GM04503 (cell line): ENCODE data around the gene TMEM120B.

Experiments
- DNase-seq: peaks from one replicate; pipeline ENCODE4 v3.0.0-alpha.2; 2012; ENCODE audit warnings: low read depth

Gene TMEM120B

GRCh38 chr12:121792607-121793439, 80.3 kb downstream of the TMEM120B start:
- DNase-seq: no peak

GRCh38 chr12:121793440-121793837, 80.9 kb downstream of the TMEM120B start, which contains the start of gene RHOF:
RHOF (minus strand) TSS chr12:121793688; CDS start chr12:121793633, 55 bp downstream.
- no peak for DNase-seq

- DNase-seq: no peak
Measured at GRCh38 chr12:121793838-121794533, 81.4 kb downstream of the TMEM120B start.

- no peak for DNase-seq
Measured at GRCh38 chr12:121794534-121795033, 82.0 kb downstream of the TMEM120B start.

- no peak for DNase-seq
Measured at GRCh38 chr12:121795034-121795968, 82.7 kb downstream of the TMEM120B start.

- no peak for DNase-seq
Measured at GRCh38 chr12:121796855-121797751, 84.6 kb downstream of the TMEM120B start.

GRCh38 chr12:121797937-121798786, 85.6 kb downstream of the TMEM120B start:
- DNase-seq: no peak

- no peak for DNase-seq
Measured at GRCh38 chr12:121798787-121799155, 86.2 kb downstream of the TMEM120B start.

GRCh38 chr12:121799156-121799841, 86.7 kb downstream of the TMEM120B start:
- DNase-seq: no peak

- no peak for DNase-seq
Measured at GRCh38 chr12:121799842-121800693, 87.5 kb downstream of the TMEM120B start.

- DNase-seq: no peak
Measured at GRCh38 chr12:121800694-121801594, 88.4 kb downstream of the TMEM120B start.

GRCh38 chr12:121801595-121802484, 89.3 kb downstream of the TMEM120B start:
- no peak for DNase-seq

- DNase-seq: no peak
Measured at GRCh38 chr12:121802485-121802842, 89.9 kb downstream of the TMEM120B start.

- peak; percentile 82 for DNase-seq
Measured at GRCh38 chr12:121802843-121803698, 90.5 kb downstream of the TMEM120B start.

- DNase-seq: no peak
Measured at GRCh38 chr12:121803861-121804416, 91.4 kb downstream of the TMEM120B start, which contains the start of gene SETD1B. SETD1B (plus strand) TSS chr12:121804009; CDS start chr12:121804738, 729 bp downstream.
